CD4-positive, alpha-beta T cell treated with Interleukin-4 for 4 hours (primary cell): ENCODE results near the gene FAM167B.
A peak's percentile ranks its signal among the peaks of the same experiment; 100 is the strongest.
"Not testable (repeated sequence)": the region's sequence is repeated elsewhere in the genome, so short reads cannot be mapped to it uniquely, and the experiment has no call there.

Experiments
- DNase-seq: peaks from one replicate; pipeline ENCODE4 v3.0.0-alpha.2; 2020

Gene FAM167B

DNA sequence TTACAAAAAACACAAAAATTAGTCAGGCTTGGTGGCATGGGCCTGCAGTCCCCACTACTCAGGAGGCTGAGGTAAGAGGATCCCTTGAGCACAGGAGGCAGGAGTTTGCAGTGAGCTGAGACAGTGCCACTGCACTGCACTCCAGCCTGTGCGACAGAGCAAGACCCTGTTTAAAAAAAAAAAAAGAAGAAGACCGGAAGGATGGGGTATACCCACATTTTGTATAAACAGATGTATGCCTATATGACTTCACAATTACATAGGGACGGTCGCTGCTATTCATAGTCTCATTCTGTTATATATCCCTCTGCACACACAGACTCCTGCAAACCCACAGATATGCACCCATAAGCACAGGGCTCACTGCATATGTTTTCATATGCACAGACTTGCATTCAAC is 16.7 kb downstream of the FAM167B start:
- no peak for DNase-seq

DNA sequence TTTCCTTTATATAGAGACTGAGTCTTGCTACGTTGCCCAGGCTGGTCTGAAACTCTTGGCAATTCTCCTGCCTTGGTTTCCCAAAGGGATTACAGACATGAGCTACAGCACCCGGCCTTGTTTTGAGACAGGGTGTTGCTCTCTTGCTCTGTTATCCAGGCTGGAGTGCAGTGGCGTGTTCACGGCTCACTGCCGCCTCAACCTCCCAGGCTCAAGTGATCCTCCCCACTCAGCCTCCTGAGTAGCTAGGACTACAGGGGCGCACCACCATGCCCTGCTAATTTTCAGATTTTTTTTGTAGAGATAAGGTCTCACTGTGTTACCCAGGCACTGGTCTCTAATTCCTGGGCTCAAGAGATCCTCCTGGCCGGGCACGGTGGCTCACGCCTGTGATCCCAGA is 18.8 kb downstream of the FAM167B start:
- DNase-seq = no peak

DNA sequence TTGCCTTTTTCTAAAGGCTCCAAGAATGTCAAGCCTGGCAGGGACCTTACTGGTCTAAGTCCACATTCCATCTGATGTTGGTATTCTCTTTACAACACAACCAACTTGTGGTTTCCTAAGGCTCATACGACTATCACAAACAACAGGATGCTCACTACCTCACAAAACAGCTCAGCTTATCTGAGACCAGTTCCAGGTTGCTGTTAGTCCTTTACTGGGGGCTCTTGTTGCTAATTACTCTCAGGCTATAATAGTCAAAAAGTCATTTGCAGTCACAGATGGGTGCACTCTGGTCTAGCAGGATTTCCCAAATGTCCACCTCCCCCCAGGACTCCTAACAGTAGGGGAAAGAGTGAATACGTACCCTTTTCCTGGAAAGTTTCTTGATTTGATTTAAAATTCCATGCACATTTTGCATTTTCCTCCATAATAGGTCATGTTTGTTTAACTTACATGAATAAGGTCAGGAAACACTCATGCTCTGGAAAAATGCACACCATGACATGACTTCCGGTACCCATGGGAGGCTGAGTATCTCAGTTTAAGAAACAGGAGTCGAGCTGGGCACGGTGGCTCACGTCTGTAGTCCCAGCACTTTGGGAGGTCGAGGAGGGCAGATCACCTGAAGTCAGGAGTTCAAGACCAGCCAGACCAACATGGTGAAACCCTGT is 20.0 kb downstream of the FAM167B start:
- no peak for DNase-seq

DNA sequence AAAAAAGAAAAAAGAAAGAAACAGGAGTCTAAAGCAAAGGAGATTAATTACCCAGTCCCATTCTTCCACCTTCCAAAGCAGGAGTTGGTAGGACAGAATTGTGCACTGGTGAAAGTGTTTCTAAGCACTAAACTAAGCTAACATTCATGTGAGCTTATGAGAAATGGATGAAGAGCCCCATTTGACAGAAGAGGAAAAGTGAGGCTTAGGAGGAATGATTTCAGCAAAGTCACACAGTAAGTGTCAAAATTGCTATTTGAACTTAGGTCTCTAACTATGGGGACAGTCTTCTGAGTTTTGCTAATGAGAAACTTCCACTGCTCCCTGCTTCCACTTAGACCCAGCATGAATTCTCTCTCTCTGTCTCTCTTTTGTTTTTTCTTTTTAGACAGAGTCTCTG is 22.7 kb downstream of the FAM167B start:
- DNase-seq = no peak

DNA sequence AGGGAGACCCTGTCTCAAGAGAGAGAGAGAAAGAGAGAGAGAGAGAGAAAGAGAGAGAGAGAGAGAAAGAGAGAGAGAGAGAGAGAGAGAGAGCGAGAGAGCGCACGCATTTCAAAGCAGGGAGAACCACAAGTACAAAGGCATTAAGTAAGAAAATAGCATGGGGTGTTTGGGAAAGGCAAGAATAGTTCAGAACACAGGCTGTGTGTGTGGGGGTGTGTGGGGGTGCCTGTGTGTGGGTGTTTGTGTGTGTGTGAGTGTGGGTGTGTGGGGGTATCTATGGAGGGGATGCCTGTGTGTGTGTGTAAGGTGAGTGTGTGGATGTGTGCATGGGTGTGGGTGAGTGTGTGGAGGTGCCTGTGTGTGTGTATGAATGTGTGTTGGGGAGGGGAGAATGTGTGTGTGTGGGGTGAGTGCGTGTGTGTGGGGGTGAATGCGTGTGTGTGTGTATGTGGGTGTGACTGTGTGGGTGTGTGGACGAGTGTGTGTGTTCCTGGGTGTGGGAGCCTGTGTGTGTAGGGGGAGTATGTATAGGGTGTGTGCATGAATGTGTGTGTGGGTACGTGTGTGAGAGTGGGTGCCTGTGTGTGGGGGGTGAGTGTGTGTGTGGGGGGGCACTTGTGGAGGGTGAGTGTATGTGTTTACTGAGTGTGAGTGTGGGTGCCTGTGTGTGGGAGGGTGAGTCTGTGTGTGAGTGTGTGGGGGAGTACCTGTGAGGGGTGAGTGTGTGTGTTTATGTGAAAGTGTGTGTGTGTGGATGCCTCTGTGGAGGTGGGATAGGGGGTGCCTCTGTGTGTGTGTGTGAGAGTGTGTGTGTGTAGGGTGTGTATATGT is 25.8 kb downstream of the FAM167B start:
- DNase-seq = peak; percentile 62

DNA sequence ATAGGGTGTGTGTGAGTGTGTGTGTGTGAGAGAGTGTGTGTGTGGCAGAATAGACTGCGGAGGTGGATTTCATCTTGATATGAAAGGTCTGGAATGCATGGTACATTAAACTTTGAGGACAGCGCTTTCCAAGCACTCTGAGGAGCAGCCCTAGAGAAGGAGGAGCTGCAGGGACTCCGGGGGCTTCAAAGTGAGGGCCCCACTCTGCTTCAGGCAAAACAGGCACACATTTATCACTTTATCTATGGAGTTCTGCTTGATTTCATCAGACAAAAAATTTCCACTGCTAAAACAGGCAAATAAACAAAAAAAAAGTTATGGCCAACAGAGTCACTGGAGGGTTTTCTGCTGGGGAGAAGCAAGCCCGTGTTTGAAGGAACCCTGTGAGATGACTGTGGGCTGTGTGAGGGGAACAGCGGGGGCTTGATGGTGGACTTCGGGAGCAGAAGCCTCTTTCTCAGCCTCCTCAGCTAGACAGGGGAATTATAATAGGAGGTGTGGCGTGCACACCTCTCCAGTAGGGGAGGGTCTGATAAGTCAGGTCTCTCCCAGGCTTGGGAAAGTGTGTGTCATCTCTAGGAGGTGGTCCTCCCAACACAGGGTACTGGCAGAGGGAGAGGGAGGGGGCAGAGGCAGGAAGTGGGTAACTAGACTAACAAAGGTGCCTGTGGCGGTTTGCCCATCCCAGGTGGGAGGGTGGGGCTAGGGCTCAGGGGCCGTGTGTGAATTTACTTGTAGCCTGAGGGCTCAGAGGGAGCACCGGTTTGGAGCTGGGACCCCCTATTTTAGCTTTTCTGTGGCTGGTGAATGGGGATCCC is 26.6 kb downstream of the FAM167B start:
- DNase-seq = peak; percentile 92

DNA sequence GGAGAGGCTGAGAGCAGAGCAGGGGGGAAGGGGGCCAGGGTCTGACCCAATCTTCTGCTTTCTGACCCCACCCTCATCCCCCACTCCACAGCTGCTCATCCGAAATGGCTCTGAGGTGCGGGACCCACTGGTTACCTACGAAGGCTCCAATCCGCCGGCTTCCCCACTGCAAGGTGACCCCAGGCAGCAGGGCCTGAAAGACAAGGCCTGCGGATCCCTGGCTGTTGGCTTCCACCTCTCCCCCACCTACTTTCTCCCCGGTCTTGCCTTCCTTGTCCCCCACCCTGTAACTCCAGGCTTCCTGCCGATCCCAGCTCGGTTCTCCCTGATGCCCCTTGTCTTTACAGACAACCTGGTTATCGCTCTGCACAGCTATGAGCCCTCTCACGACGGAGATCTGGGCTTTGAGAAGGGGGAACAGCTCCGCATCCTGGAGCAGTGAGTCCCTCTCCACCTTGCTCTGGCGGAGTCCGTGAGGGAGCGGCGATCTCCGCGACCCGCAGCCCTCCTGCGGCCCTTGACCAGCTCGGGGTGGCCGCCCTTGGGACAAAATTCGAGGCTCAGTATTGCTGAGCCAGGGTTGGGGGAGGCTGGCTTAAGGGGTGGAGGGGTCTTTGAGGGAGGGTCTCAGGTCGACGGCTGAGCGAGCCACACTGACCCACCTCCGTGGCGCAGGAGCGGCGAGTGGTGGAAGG is 27.8 kb downstream of the FAM167B start:
- DNase-seq = no peak

DNA sequence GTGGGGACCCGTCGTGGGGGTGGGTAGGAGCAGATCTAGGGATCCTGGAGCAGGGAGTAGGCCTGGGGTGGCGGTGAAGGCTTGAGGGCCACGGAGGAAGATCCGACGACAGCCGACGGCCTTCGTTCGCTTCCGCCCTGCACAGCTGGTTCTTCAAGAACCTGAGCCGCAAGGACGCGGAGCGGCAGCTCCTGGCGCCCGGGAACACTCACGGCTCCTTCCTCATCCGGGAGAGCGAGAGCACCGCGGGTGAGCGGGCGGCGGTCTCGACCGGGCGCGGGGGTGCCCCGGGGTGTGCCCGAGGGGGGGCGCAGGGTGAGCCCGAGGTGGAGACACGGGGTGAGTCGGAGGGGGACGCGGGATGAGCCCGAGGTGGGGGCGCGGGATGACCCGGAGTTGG is 28.4 kb downstream of the FAM167B start:
- DNase-seq = no peak

DNA sequence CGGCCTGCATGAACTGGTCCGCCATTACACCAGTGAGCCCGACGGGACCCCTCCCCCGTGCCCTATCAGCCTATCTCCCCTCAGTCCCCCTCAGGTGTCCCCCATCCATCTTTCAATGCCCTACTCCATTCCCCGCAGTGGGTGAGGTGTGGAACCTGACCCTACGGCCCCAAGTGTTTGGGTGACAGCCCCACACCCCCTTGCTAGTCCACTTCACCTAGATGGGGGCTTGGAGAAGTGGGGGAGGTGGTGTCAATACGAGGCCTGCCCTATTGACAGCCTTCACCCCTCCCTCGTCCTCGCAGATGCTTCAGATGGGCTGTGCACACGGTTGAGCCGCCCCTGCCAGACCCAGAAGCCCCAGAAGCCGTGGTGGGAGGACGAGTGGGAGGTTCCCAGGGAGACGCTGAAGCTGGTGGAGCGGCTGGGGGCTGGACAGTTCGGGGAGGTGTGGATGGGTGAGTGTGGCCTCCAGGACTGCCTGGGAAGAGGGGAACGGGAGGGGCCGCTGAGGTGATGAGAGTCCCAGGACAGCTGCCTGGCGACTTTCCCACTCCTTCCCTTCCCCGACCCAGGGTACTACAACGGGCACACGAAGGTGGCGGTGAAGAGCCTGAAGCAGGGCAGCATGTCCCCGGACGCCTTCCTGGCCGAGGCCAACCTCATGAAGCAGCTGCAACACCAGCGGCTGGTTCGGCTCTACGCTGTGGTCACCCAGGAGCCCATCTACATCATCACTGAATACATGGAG is 29.2 kb downstream of the FAM167B start:
- no peak for DNase-seq

DNA sequence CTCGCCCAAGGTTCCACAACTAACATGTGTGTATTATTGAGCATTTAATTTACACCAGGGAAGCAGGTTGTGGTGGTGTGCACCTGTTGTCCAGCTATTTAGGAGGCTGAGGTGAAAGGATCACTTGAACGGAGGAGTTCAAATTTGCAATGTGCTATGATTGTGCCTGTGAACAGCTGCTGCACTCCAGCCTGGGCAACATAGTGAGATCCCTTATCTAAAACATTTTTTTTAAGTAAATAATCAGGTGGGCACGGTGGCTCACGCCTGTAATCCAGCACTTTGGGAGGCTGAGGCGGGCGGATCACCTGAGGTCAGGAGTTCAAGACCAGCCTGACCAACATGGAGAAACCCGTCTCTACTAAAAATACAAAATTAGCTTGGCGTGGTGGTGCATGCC is 37.8 kb downstream of the FAM167B start:
- DNase-seq = not testable (repeated sequence)

DNA sequence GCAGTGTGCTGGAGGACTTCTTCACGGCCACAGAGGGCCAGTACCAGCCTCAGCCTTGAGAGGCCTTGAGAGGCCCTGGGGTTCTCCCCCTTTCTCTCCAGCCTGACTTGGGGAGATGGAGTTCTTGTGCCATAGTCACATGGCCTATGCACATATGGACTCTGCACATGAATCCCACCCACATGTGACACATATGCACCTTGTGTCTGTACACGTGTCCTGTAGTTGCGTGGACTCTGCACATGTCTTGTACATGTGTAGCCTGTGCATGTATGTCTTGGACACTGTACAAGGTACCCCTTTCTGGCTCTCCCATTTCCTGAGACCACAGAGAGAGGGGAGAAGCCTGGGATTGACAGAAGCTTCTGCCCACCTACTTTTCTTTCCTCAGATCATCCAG is 38.6 kb downstream of the FAM167B start:
- DNase-seq = no peak

DNA sequence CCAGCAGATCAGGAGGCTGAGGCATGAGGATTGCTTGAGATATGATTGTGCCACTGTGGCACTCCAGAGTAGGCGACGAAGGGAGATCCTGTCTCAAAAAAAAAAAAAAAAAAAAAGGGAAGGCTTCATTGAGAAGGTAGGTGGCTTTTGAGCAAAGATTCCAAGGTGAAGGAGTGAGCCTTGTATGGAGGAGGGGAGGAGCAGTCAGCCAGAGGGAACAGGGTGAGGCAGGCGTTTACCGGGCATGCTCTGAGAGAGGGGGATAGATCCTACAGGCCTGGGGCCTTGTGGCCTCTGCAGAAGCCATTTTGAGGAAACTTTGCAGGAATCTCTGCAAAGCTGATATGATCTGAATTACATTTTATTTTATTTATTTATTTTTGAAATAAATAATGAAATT is 39.7 kb downstream of the FAM167B start:
- DNase-seq = no peak

DNA sequence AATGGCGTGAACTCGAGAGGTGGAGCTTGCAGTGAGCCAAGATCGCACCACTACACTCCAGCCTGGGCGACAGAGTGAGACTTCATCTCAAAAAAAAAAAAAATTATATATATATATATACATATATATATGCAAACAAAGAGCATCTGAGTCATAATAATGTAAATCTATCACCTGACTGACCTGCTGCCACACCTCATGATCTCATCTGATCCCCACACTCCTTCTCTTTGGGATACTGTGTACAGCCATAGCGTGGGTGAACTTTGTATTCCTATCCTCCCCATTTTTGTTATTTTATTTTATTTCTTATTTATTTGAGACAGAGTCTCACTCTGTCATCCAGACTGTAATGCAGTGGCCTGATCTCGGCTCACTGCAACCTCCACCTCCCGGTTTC is 42.2 kb downstream of the FAM167B start:
- DNase-seq = no peak

DNA sequence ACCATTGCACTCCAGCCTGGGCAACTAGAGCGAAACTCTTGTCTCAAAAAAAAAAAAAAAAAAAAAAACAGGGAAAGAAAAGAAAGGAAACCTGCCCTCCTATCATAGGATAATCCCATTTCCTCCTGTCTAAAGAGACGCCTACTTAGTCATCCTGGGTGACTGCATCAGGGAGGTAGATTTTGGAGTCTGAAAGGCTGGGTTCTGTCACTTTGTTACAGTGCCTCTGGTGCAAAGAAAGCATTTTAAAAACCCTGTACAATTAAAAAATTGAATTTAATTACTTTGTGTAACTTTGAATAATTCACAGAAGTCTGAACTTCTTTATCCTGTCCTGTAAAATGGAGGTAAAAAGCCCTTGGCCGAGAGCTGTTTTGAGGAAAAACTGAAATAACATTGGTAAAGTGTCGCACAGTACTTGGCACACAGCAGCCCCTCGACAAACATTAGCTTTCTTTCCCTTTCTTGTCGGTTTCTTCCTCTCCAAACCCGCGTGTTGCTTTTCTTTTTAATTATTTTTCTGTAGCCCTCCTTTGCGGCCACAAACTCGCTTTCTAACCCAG is 44.2 kb downstream of the FAM167B start:
- DNase-seq = no peak

DNA sequence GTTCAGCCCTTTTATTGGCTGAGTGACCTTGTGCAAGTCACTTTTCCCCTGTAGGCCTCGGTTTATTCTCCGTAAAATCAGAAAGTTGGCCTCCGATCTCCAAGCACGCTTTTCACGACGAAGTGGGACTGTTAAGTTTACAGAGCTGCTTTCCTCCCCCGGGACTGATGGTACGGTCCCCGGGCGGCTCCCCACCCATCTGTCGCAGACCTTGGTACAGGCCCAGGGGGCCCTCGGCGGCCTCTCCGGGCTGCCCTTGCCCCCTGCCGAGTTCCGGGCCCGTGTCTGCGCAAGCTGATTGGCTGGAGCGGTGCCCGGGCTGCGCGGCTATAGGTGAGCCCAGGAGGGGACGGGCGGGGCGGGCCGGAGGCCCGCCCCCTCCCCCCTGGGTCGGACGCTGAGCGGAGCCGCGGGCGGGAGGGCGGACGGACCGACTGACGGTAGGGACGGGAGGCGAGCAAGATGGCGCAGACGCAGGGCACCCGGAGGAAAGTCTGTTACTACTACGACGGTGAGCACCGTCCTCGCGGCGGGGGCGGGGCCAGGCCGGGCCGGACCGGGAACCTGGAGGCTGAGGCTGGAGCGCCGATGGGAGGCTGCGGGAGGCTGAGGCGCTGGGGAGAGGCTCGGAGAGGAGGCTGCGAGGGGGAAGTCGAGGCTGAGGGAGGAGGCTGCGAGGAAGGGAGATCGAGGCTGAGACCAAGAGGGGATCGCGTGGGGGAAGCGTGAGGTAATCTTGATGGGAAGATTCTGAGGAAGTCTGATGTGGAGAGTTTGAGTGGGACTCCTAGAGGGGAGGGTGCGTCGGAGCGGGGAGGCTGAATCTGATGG is 44.9 kb downstream of the FAM167B start, which contains the start of gene HDAC1:
HDAC1 (plus strand) TSS at position 376 of the 831 bp plus-strand sequence; CDS start at position 463, 87 bp downstream.
- peak; percentile 98 for DNase-seq

DNA sequence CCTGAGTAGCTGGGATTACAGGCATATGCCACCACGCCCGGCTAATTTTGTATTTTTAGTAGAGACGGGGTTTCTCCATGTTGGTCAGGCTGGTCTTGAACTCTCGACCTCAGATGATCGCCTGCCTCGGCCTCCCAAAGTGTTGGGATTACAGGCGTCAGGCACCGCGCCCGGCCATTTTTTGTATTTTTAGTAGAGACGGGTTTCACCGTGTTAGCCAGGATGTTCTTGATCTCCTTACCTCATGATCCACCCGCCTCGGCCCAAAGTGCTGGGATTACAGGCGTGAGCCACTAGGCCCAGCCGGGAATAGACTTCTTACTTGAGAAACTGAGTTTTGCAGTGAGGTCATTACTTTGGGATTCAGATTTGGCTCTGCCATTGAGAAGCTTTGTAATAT is 51.2 kb downstream of the FAM167B start:
- DNase-seq = not testable (repeated sequence)
